Adrenal gland (tissue), 12 donors: Measurements from ENCODE around the gene SPTB. TPM values are rescaled to one million over a fixed set of nuclear protein-coding genes. Genes with fewer than 3 reads are reported as not detected.

ENCODE experiments used
- DNase-seq, 7 donors: peaks; one replicate each; pipeline ENCODE4 v3.0.0-alpha.2; 2019 to 2020
- H3K27ac ChIP-seq, 5 donors: fragments of 200-600 bp; sonication (generic) in 4 of 5; 1 replicate in 3 of 5; 2 replicates in 2 of 5; pipeline versions ENCODE4 v1.5.1 to v1.8.0; 2016 to 2020; ENCODE audit warnings: mild to moderate bottlenecking in 1 of 5
- H3K27me3 ChIP-seq: fragments of 200-600 bp; 2 replicates; pipeline ENCODE4 v1.8.0; 2021
- H3K36me3 ChIP-seq, 2 donors: fragments of 200-600 bp; replicated peaks in 1 of 2; 1 replicate in 1 of 2; 2 replicates in 1 of 2; pipeline versions ENCODE4 v1.5.1 to v1.8.0; 2018 to 2022
- H3K4me1 ChIP-seq, 2 donors: fragments of 200-600 bp; replicated peaks in 1 of 2; 1 replicate in 1 of 2; 2 replicates in 1 of 2; pipeline versions ENCODE4 v1.5.1 to v1.8.0; 2018 to 2021
- H3K4me3 ChIP-seq, 4 donors: fragments of 200-600 bp; sonication (generic) in 3 of 4; one replicate each; pipeline ENCODE4 v1.5.1; 2016 to 2018
- H3K9me3 ChIP-seq, 3 donors: fragments of 200-600 bp; sonication (generic) in 1 of 3; replicated peaks in 1 of 3; 1 replicate in 2 of 3; 2 replicates in 1 of 3; pipeline versions ENCODE4 v1.5.1 to v1.8.0; 2016 to 2021
- POLR2A ChIP-seq, 2 donors: fragments of 450-650 bp; IDR thresholded peaks; one replicate each; pipeline ENCODE4 v1.6.1; 2017; ENCODE audit warnings: antibody characterized with exemption in 2 of 2, mild to moderate bottlenecking in 2 of 2, moderate library complexity in 1 of 2
- WGBS, 4 donors: extraction: QIAGEN DNeasy Blood & Tissue Kit in 2 of 4; methylation state at CpG; one replicate each; pipeline versions ENCODE4 v1.1.5 to v1.1.7; 2013 to 2017; 5-methylcytosine and 5-hydroxymethylcytosine counted together
- intact Hi-C, 2 donors: fragments of 100-400 bp; cut with DNase I; formaldehyde crosslinking; loops; one replicate each; pipeline versions ENCODE4 v1.14.1 to v1.15.0; 2022 to 2023
- polyA plus RNA-seq, 3 donors: library from polyadenylated mRNA; stranded (reverse); fragments of 200-250 nt in 2 of 3; fragments of 350-450 nt in 1 of 3; fragmentation: Illumina TruSeq in 1 of 3; extraction: RNeasy Lipid Tissue Mini Kit (QIAGEN cat#74804) in 1 of 3; gene quantifications; one replicate each; pipeline ENCODE4 v1.2.3, GENCODE V29; 2013 to 2014
- total RNA-seq, 9 donors: library from RNA; depleted of rRNA in 4 of 9; stranded (reverse); fragments of >200 nt in 4 of 9; fragments of 120-200 nt in 1 of 9; fragmentation: NEBNext Ultra II Directional in 1 of 9; extraction: Animal tissue kit (Norgen Biotek cat#: 25700) in 1 of 9; gene quantifications; one replicate each; pipeline versions ENCODE4 v1.1.0 to v1.2.4, GENCODE V29; 2013 to 2023
- TF ChIP-seq, protein P1 (sequence below), 6 experiments: fragments of 450-650 bp in 4 of 6; fragments of 200-600 bp in 2 of 6; sonication (generic) in 1 of 6; IDR thresholded peaks; 1 replicate in 5 of 6; 2 replicates in 1 of 6; pipeline versions ENCODE4 v1.5.1 to v1.8.0; 2016 to 2021; ENCODE audit warnings: antibody characterized with exemption in 6 of 6, mild to moderate bottlenecking in 2 of 6, moderate library complexity in 1 of 6
- donor health status: healthy with polysubstance abuse.
- donor health status: Bipolar disorder and iron deficiency.
- donor health status: DM: yes; HTN: yes; CAD: no.
- donor health status: DM: no; HTN: no; CAD: no.
- donor health status: DM: no; HTN: no; CAD: no.
- donor health status: DM: yes; HTN: yes; CAD: no.

Gene SPTB
- total and polyA plus RNA-seq, 12 donors, result 0.18 to 14.5 (median 1.2) TPM

DNA sequence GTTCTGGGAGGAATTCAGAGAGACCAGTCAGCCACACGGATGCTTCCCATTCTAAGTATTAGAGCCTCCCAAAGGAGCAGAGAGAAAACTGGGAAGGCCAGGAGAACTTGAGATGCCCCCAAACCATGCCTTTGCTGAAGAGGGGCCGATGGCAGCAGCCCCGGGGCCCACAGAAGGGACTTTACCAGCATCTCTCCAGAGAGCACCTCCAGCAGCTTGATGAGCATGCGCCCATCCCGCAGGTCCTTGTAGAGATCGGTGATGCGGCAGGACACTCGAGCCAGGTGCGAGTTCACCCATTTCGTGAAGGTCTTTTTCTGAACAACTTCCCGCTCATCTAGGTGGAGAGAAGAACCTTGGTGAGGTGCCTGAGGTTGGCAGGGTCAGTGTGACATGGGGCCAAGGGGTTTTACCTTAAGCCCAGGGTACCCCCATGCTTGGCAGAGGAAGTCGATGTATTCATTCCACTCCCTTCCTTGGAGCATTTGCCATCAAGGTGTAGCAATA, 74.9 kb downstream of the SPTB start:
- 92 to 94% (median 92%) methylated on average over 9 to 12 of the region's 12 CpGs for WGBS, 4 donors
- intact Hi-C loops, result no loop called here

DNA sequence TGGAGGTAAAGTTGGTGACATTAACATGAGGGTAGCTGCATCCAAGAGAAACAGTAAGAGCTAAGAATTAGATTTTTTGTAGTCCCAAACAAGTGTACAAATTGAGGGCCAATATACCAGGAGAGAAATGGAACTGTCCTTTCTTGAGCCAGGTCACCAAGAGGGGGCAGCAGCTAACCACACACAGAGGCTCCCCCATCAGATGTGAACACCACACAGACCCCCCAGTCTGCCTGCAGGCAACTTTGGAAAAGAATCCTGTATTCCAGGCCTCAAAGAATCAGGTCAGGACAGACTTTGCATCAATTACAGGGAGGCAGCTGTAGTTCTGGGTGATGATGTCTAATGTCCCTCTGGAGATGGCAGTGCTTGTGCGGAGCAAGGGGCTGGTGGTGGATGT, 77.9 kb downstream of the SPTB start:
- TF ChIP-seq, protein P1, sequence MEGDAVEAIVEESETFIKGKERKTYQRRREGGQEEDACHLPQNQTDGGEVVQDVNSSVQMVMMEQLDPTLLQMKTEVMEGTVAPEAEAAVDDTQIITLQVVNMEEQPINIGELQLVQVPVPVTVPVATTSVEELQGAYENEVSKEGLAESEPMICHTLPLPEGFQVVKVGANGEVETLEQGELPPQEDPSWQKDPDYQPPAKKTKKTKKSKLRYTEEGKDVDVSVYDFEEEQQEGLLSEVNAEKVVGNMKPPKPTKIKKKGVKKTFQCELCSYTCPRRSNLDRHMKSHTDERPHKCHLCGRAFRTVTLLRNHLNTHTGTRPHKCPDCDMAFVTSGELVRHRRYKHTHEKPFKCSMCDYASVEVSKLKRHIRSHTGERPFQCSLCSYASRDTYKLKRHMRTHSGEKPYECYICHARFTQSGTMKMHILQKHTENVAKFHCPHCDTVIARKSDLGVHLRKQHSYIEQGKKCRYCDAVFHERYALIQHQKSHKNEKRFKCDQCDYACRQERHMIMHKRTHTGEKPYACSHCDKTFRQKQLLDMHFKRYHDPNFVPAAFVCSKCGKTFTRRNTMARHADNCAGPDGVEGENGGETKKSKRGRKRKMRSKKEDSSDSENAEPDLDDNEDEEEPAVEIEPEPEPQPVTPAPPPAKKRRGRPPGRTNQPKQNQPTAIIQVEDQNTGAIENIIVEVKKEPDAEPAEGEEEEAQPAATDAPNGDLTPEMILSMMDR (IDR thresholded peaks at IDR 0.05), result peak in 4 of 6 experiments; percentile 6 to 49 (median 42)
- TF ChIP-seq POLR2A (IDR thresholded peaks at IDR 0.05), result no peak
- Histone ChIP-seq H3K4me1 (no peaks in the 10 kb centered on the region), H3K4me3 (no peak overlapping the region), H3K36me3 (no peaks in the 10 kb centered on the region), H3K27ac (no peak overlapping the region), H3K27me3 (no peaks in the 10 kb centered on the region), H3K9me3 (no peaks in the 10 kb centered on the region)
- peak in 3 of 7 donors; percentile 36 to 59 (median 42) for DNase-seq
- 83 to 100% (median 85%) methylated on average over 1 of the region's 1 CpG; no CpG with 5 or more reads in 1 of the 4 donors for WGBS, 4 donors
- intact Hi-C loops, result no loop called here

More for the DNA sequence above, 74.9 kb downstream of the SPTB start:
- Histone ChIP-seq H3K27ac (no peak overlapping the region), H3K27me3 (no peaks in the 10 kb centered on the region), H3K4me1 (no peaks in the 10 kb centered on the region), H3K4me3 (no peak overlapping the region), H3K9me3 (no peaks in the 10 kb centered on the region), H3K36me3 (no peaks in the 10 kb centered on the region)
- TF ChIP-seq, protein P1 (IDR thresholded peaks at IDR 0.05), result no peak
- TF ChIP-seq POLR2A (IDR thresholded peaks at IDR 0.05), result no peak
- no peak for DNase-seq

DNA sequence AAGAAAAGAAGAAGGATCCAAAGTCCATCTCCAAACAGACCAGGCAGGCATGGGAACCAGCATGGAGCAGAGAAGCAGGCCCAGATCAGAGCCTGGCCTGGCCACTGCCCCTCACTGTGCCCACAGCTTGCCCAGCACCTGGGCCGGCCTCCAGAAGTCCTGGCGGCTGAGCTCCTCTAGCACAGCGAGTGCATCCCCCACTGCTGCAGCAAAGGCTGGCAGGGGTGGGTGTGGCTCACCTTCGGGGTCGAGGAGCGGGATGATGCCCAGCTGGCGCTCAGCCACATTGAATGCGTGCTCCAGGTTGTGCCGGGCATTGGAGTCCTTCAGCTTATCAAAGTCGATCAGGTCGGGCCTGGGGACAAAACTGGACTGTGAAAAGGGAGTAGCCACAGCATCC, 78.7 kb downstream of the SPTB start:
- no peaks in the 10 kb centered on the region for H3K36me3 ChIP-seq
- 86 to 88% (median 87%) methylated on average over 2 to 11 of the region's 11 CpGs for WGBS, 4 donors

DNA sequence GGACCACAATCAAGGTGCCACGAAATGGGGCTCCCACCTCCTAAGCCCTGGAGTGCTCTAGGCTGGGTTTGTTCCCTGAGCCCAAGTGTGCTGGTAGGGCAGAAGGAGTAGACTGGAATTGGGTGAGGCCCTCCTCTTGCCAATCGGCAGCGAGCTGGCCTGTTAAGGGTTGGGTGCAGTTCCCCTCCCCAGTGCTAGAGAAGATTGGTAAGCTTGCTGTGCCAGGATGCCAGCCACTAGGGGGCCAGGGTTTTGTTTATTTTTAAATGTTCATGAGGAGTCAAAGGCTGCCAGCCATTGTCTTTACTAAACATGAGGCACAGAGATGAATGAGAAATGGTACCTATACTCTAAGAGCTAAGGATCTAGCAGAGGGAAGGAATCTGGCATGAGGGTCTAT, 79.7 kb downstream of the SPTB start:
- TF ChIP-seq, protein P1 (IDR thresholded peaks at IDR 0.05), result peak; percentile 42 to 58 (median 48)
- no peak for TF ChIP-seq POLR2A (IDR thresholded peaks at IDR 0.05)
- no peaks in the 10 kb centered on the region for H3K27me3 ChIP-seq
- no peak overlapping the region for H3K4me3 ChIP-seq
- intact Hi-C loops, result no loop called here
- DNase-seq, result peak in 6 of 7 donors; percentile 42 to 71 (median 60)
- 78 to 87% (median 78%) methylated on average over 3 of the region's 3 CpGs; no CpG with 5 or more reads in 1 of the 4 donors for WGBS, 4 donors
- no peaks in the 10 kb centered on the region for H3K9me3 ChIP-seq
- H3K27ac ChIP-seq, result no peak overlapping the region
- no peaks in the 10 kb centered on the region for H3K4me1 ChIP-seq
- H3K36me3 ChIP-seq, result no peaks in the 10 kb centered on the region

More for the DNA sequence above, 78.7 kb downstream of the SPTB start:
- no peak for TF ChIP-seq POLR2A (IDR thresholded peaks at IDR 0.05)
- Histone ChIP-seq H3K4me1 (no peaks in the 10 kb centered on the region), H3K27ac (no peak overlapping the region), H3K9me3 (no peaks in the 10 kb centered on the region), H3K4me3 (no peak overlapping the region), H3K27me3 (no peaks in the 10 kb centered on the region)
- no peak for DNase-seq
- intact Hi-C loops, result no loop called here

DNA sequence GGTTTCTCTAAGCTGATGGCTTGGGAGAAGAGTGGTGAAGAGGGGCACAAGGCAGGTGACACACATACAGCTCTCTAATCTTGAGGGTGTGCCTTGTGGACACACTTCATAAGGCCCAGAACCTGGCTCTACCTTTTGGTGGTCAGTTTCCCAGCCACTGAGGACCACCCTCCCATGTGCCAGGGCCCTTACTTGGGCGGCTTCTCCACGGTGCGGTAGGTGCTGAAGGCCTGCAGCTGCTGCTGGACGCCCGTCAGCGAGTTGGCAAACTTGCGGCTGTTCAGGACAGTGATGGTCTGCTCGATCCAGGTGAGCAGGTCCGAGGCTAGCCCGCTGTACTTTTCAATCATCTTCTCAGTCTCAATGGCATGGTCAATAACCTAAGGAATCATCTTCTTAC, 80.2 kb downstream of the SPTB start:
- TF ChIP-seq, protein P1 (IDR thresholded peaks at IDR 0.05), result no peak
- TF ChIP-seq POLR2A (IDR thresholded peaks at IDR 0.05), result no peak
- no peaks in the 10 kb centered on the region for H3K4me1 ChIP-seq
- H3K36me3 ChIP-seq, result no peaks in the 10 kb centered on the region
- H3K4me3 ChIP-seq, result no peak overlapping the region
- H3K27me3 ChIP-seq, result no peaks in the 10 kb centered on the region
- no peak for DNase-seq
- no peaks in the 10 kb centered on the region for H3K9me3 ChIP-seq
- no peak overlapping the region for H3K27ac ChIP-seq
- intact Hi-C loops, result no loop called here
- 93 to 96% (median 94%) methylated on average over 7 to 10 of the region's 10 CpGs for WGBS, 4 donors
